Cortex of kidney (tissue), 1 donor: ENCODE measurements around the gene SAPCD1.

Source experiments
- DNase-seq: peaks from one replicate; lab custom pipeline; 2025; lab: John Stamatoyannopoulos, UW

SAPCD1 gene

GRCh38 chr6:31752739-31753319 is 9.6 kb upstream of the SAPCD1 start:
- no peak for DNase-seq

GRCh38 chr6:31758281-31758680 is 4.2 kb upstream of the SAPCD1 start:
- no peak for DNase-seq

- no peak for DNase-seq
Measured at GRCh38 chr6:31760790-31761189, 1.7 kb upstream of the SAPCD1 start.

- DNase-seq: no peak
Measured at GRCh38 chr6:31761343-31761742, 1.1 kb upstream of the SAPCD1 start.

- no peak for DNase-seq
Measured at GRCh38 chr6:31762878-31763618, 592 bp downstream of the SAPCD1 start.

- no peak for DNase-seq
Measured at GRCh38 chr6:31763619-31763940, 1.1 kb downstream of the SAPCD1 start.

GRCh38 chr6:31764198-31764597 is 1.7 kb downstream of the SAPCD1 start:
- DNase-seq: no peak

GRCh38 chr6:31765559-31765909 is 3.1 kb downstream of the SAPCD1 start:
- DNase-seq: no peak

GRCh38 chr6:31765910-31766794 is 3.7 kb downstream of the SAPCD1 start:
- no peak for DNase-seq

GRCh38 chr6:31767096-31767645 is 4.7 kb downstream of the SAPCD1 start:
- DNase-seq: no peak

- no peak for DNase-seq
Measured at GRCh38 chr6:31768363-31769257, 6.2 kb downstream of the SAPCD1 start.

- no peak for DNase-seq
Measured at GRCh38 chr6:31769684-31770371, 7.4 kb downstream of the SAPCD1 start.

GRCh38 chr6:31770860-31771259 is 8.4 kb downstream of the SAPCD1 start:
- DNase-seq: no peak

- no peak for DNase-seq
Measured at GRCh38 chr6:31771992-31772358, 9.5 kb downstream of the SAPCD1 start.

- no peak for DNase-seq
Measured at GRCh38 chr6:31775184-31775583, 12.7 kb downstream of the SAPCD1 start.

- DNase-seq: no peak
Measured at GRCh38 chr6:31775633-31776484, 13.4 kb downstream of the SAPCD1 start.

GRCh38 chr6:31776485-31776988 is 14.1 kb downstream of the SAPCD1 start:
- DNase-seq: no peak

GRCh38 chr6:31776989-31777666 is 14.7 kb downstream of the SAPCD1 start, which contains the start of gene VWA7:
Gene VWA7 (minus strand): TSS chr6:31777328. CDS start chr6:31776779, 549 bp downstream.
- DNase-seq: no peak

GRCh38 chr6:31777667-31778050 is 15.2 kb downstream of the SAPCD1 start:
- DNase-seq: no peak
